Subcutaneous adipose tissue (tissue), 4 donors: ENCODE results near the gene LRP1B. TPM values are rescaled to one million over a fixed set of nuclear protein-coding genes. Genes with fewer than 3 reads are reported as not detected.

Experiments used
- CTCF ChIP-seq: fragments of 450-650 bp; IDR thresholded peaks from one replicate; pipeline ENCODE4 v1.5.1; 2016; ENCODE audit warnings: low read depth, mild to moderate bottlenecking, control low read depth, antibody characterized with exemption, moderate library complexity
- total RNA-seq, 4 donors: library from RNA; depleted of rRNA; stranded (reverse); fragments of >200 nt; gene quantifications; one replicate each; pipeline ENCODE4 v1.1.0, GENCODE V29; 2016

LRP1B gene
- total RNA-seq, 4 donors from 2014 or later, result 4.2 to 50.2 (median 14.7) TPM

DNA sequence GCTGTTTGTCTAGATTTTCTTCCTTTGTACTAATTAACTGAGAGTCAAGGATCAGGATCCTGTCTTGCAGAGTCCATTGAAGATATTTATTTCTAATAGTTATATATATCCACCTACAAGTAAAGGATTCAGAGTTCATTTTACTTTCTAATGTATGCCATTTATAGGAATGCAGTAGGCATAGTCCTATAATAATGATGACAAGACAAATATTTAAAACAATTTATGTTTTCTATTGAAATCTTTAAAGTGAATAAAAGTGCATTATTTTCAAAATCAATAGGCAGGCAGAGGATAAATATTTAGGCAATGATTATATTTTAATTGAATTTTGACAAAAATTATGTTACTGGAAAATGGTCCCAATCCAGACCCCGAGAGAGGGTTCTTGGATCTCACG lies 1919.9 kb downstream of the LRP1B start:
- no peak for TF ChIP-seq CTCF

GRCh38 chr2:140205093-140205492 lies 1925.7 kb downstream of the LRP1B start:
- TF ChIP-seq CTCF, result no peak

- TF ChIP-seq CTCF, result no peak
Measured at GRCh38 chr2:140203347-140203746, 1927.5 kb downstream of the LRP1B start.

GRCh38 chr2:140201572-140201971 lies 1929.2 kb downstream of the LRP1B start:
- no peak for TF ChIP-seq CTCF

DNA sequence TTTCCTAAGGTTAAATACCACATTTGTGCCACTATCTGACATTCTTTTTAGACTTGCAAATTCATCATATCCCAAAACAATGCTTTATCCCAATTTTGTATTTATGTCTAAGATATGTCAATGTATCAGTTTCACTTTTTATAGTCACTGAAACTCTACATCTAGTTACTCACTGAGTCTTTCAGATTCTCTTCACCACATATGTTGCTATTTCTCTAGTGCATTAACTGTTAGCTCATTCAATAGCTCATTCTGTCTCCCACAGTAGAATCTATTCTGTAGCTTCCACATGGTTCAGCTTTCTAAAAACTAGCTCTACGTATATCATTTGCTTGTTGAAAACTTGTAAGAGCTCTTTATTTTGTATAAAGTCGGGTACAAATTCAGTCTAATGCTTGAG lies 1930.1 kb downstream of the LRP1B start:
- TF ChIP-seq CTCF, result no peak

GRCh38 chr2:140200307-140200706 lies 1930.5 kb downstream of the LRP1B start:
- no peak for TF ChIP-seq CTCF

DNA sequence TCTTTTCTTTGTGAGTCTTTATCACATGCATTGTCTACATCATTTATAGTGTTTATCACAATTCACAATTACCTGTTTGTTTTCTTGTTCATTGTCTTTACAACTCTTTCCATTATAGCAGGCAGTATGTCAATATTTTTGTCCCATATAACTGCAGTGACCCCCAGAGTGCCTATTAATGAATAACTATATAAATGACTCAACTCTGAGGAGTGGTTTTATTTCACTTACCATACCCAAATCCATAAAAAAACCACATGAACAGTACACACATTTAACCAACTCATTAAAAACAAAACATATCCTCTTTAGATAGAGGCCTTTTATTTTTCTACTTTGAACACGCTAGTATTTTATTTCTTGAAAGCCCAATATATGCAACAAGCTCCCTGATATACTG lies 1931.5 kb downstream of the LRP1B start:
- TF ChIP-seq CTCF, result no peak
